ENCODE data around the gene DDIT4. TPM values are rescaled to one million over a fixed set of nuclear protein-coding genes. Genes with fewer than 3 reads are reported as not detected.

DDIT4 gene
- total RNA-seq, 2 experiments from 2014 or later = 1,071 to 1,096 TPM

GRCh38 chr10:72242675-72243074, 31.0 kb upstream of the DDIT4 start:
- H3K4me1 Mint-ChIP-seq (ENCODE audit: low read depth) = peaks cover 61% of the 10 kb centered on the region
- ChIA-PET CTCF (interaction anchor here (1.0 to 1.3 kb wide), 2 partner anchors 12 to 94 kb away, joined by 3 to 4 read pairs; no protein-coding TSS in a partner anchor), POLR2A (interaction anchor here (1.0 to 1.5 kb wide), 4 partner anchors 18 to 84 kb away, joined by 3 to 4 read pairs (median 4); no protein-coding TSS in a partner anchor)
- peak overlapping the region; percentile 3 for H3K4me3 Mint-ChIP-seq
- no peak for TF ChIP-seq CTCF (IDR thresholded peaks at IDR 0.05)
- H3K27ac Mint-ChIP-seq = peak overlapping the region; percentile 82
- no peaks in the 10 kb centered on the region for H3K27me3 Mint-ChIP-seq
- no peaks in the 10 kb centered on the region for H3K9me3 Mint-ChIP-seq
- intact Hi-C loops (cut with micrococcal nuclease) = no loop called here
- DNase-seq (peak; percentile 60), ATAC-seq (peak; percentile 47)
- H3K36me3 Mint-ChIP-seq (ENCODE audit: low read depth) = no peaks in the 10 kb centered on the region

- Mint-ChIP-seq H3K9me3 (no peaks in the 10 kb centered on the region), H3K4me3 (peak overlapping the region; percentile 7), H3K27me3 (no peaks in the 10 kb centered on the region), H3K36me3 (ENCODE audit: low read depth) (no peaks in the 10 kb centered on the region), H3K4me1 (ENCODE audit: low read depth) (peaks cover 72% of the 10 kb centered on the region), H3K27ac (peak overlapping the region; percentile 82)
- POLR2A ChIA-PET = interaction anchor here (0.6 to 1.3 kb wide), 5 partner anchors 8 to 121 kb away, joined by 3 to 4 read pairs (median 3); partner anchors contain the start of gene DDIT4
- no peak for ATAC-seq
- intact Hi-C loops (cut with micrococcal nuclease) = no loop called here
- no peak for TF ChIP-seq CTCF (IDR thresholded peaks at IDR 0.05)
- no peak for DNase-seq
- CTCF ChIA-PET = interaction anchor here (1.2 kb wide), 1 partner anchor 93 kb away, joined by 6 read pairs; no protein-coding TSS in a partner anchor
These were observed 29.8 kb upstream of the DDIT4 start for GRCh38 chr10:72243822-72244437.

- TF ChIP-seq CTCF (IDR thresholded peaks at IDR 0.05) = no peak
- no peak for ATAC-seq
- H3K27me3 Mint-ChIP-seq = no peaks in the 10 kb centered on the region
- no peak for DNase-seq
- intact Hi-C loops (cut with micrococcal nuclease) = loop anchor here (5.0 kb wide), 1 partner anchor 53 kb away; no protein-coding TSS in a partner anchor
- no peaks in the 10 kb centered on the region for H3K36me3 Mint-ChIP-seq (ENCODE audit: low read depth)
- ChIA-PET POLR2A (interaction anchor here (0.9 to 1.5 kb wide), 5 partner anchors 8 to 53 kb away, joined by 3 to 4 read pairs (median 3); partner anchors contain the start of gene DDIT4), CTCF (interaction anchor here (1.2 kb wide), 1 partner anchor 92 kb away, joined by 6 read pairs; no protein-coding TSS in a partner anchor)
- peaks cover 73% of the 10 kb centered on the region for H3K4me1 Mint-ChIP-seq (ENCODE audit: low read depth)
- H3K27ac Mint-ChIP-seq = peak overlapping the region; percentile 82
- peak overlapping the region; percentile 7 for H3K4me3 Mint-ChIP-seq
- no peaks in the 10 kb centered on the region for H3K9me3 Mint-ChIP-seq
These were observed 29.1 kb upstream of the DDIT4 start for GRCh38 chr10:72244573-72245038.

GRCh38 chr10:72245949-72246525, 27.7 kb upstream of the DDIT4 start:
- Mint-ChIP-seq H3K4me3 (no peak overlapping the region), H3K9me3 (no peaks in the 10 kb centered on the region), H3K36me3 (ENCODE audit: low read depth) (no peaks in the 10 kb centered on the region), H3K27ac (peak overlapping the region; percentile 82), H3K27me3 (no peaks in the 10 kb centered on the region), H3K4me1 (ENCODE audit: low read depth) (peaks cover 78% of the 10 kb centered on the region)
- CTCF ChIA-PET = interaction anchor here (0.5 to 2.7 kb wide), 9 partner anchors 8 to 549 kb away, joined by 3 to 17 read pairs (median 9); partner anchors contain the start of gene DDIT4
- intact Hi-C loops (cut with micrococcal nuclease) = loop anchor here (5.0 kb wide), 1 partner anchor 51 kb away; no protein-coding TSS in a partner anchor
- DNase-seq (no peak), ATAC-seq (no peak)
- no peak for TF ChIP-seq CTCF (IDR thresholded peaks at IDR 0.05)
- POLR2A ChIA-PET = interaction anchor here (1.5 to 4.7 kb wide), 3 partner anchors 9 to 51 kb away, joined by 3 to 45 read pairs (median 5); partner anchors contain the start of gene DDIT4

Data from activated CD8-positive, alpha-beta T cell treated with anti-CD3 and anti-CD28 coated beads for 36 hours (primary cell).